Right ventricle myocardium superior (tissue), 1 donor: Measurements from ENCODE around the gene FBXO21. TPM values are rescaled to one million over a fixed set of nuclear protein-coding genes. Genes with fewer than 3 reads are reported as not detected.
"Not testable (repeated sequence)": the region's sequence is repeated elsewhere in the genome, so short reads cannot be mapped to it uniquely, and the experiment has no call there.

ENCODE experiments used
- ATAC-seq: fragments of 200-7000 bp; cut with Tn5 transposase; one replicate; pipeline ENCODE4 v1.9.1; 2020; ENCODE audit warnings: mild to moderate bottlenecking; ENCODE audit not compliant: poor library complexity
- DNase-seq: peaks from one replicate; pipeline ENCODE4 v3.0.0-alpha.2; 2020
- intact Hi-C: fragments of 100-400 bp; cut with DNase I; formaldehyde crosslinking; loops from one replicate; pipeline ENCODE4 v1.11.2; 2022
- total RNA-seq: library from RNA; stranded (reverse); fragmentation: NEBNext Ultra II Directional; extraction: Animal tissue kit (Norgen Biotek cat#: 25700); gene quantifications from one replicate; pipeline ENCODE4 v1.2.1, GENCODE V29; 2021
- donor health status: DM: no; HTN: yes; CAD: no; lungs with severe emphysema.

Gene FBXO21
- total RNA-seq, 1 donor from 2014 or later = 35.3 TPM

- intact Hi-C loops = no loop called here
- DNase-seq (no peak), ATAC-seq (no peak)
These were observed 65.6 kb downstream of the FBXO21 start for GRCh38 chr12:117124421-117125271.

GRCh38 chr12:117121441-117121840, 68.8 kb downstream of the FBXO21 start:
- no peak for ATAC-seq
- intact Hi-C loops = no loop called here
- no peak for DNase-seq

GRCh38 chr12:117120787-117121186, 69.5 kb downstream of the FBXO21 start:
- DNase-seq = no peak
- ATAC-seq = no peak
- intact Hi-C loops = no loop called here

GRCh38 chr12:117119592-117120198, 70.6 kb downstream of the FBXO21 start:
- peak; percentile 65 for DNase-seq
- peak; percentile 63 for ATAC-seq
- intact Hi-C loops = loop anchor here (2.0 kb wide), 1 partner anchor 95 kb away; no protein-coding TSS in a partner anchor

GRCh38 chr12:117118838-117119591, 71.3 kb downstream of the FBXO21 start:
- ATAC-seq = peak; percentile 38
- intact Hi-C loops = loop anchor here (2.0 kb wide), 1 partner anchor 94 kb away; no protein-coding TSS in a partner anchor
- DNase-seq = no peak

- DNase-seq (peak; percentile 65), ATAC-seq (peak; percentile 76)
- intact Hi-C loops = no loop called here
These were observed 75.5 kb downstream of the FBXO21 start for GRCh38 chr12:117114784-117115183.

- intact Hi-C loops = no loop called here
- DNase-seq = no peak
- no peak for ATAC-seq
These were observed 77.0 kb downstream of the FBXO21 start for GRCh38 chr12:117113231-117113630.

GRCh38 chr12:117111821-117112595, 78.3 kb downstream of the FBXO21 start:
- intact Hi-C loops = no loop called here
- no peak for DNase-seq

GRCh38 chr12:117111386-117111785, 78.9 kb downstream of the FBXO21 start:
- intact Hi-C loops = no loop called here
- DNase-seq = no peak
- no peak for ATAC-seq

More at GRCh38 chr12:117111821-117112595, 78.3 kb downstream of the FBXO21 start:
- ATAC-seq = no peak

- no peak for DNase-seq
- ATAC-seq = no peak
- intact Hi-C loops = no loop called here
These were observed 80.2 kb downstream of the FBXO21 start for GRCh38 chr12:117109943-117110635.

GRCh38 chr12:117105902-117106301, 84.4 kb downstream of the FBXO21 start:
- intact Hi-C loops = no loop called here
- ATAC-seq = no peak
- DNase-seq = no peak

- DNase-seq, intact Hi-C loops, ATAC-seq: not testable (repeated sequence)
These were observed 86.3 kb downstream of the FBXO21 start for GRCh38 chr12:117104003-117104402.

GRCh38 chr12:117102800-117103181, 87.5 kb downstream of the FBXO21 start:
- DNase-seq (no peak), ATAC-seq (no peak)
- intact Hi-C loops = no loop called here

GRCh38 chr12:117101953-117102799, 88.1 kb downstream of the FBXO21 start:
- intact Hi-C loops = no loop called here
- no peak for ATAC-seq
- no peak for DNase-seq

GRCh38 chr12:117100851-117101673, 89.2 kb downstream of the FBXO21 start:
- ATAC-seq = no peak
- intact Hi-C loops = no loop called here
- DNase-seq = no peak

GRCh38 chr12:117100251-117100650, 90.0 kb downstream of the FBXO21 start:
- DNase-seq (no peak), ATAC-seq (peak; percentile 35)
- intact Hi-C loops = no loop called here
